ENCODE measurements around the gene NFE2L2.

NFE2L2 gene

DNA sequence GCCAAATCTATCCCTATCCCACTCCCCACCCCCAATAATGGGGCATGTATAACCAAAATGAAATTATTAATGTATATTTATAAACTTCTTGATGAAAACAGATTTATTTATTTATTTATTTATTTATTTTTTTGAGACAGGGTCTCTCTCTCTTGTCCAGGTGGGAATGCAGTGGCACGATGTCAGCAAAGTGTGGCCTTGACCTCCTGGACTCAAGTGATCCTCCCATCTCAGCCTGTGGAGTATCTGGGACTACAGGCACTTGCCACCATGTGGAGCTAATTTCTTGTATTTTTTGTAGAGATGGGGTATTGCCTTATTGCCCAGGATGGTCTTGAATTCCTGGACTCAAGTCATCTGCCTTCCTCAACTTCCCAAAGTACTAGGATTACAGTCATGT is 79.9 kb downstream of the NFE2L2 start:
- TF ChIP-seq EZH2 (IDR thresholded peaks at IDR 0.05; ENCODE audit: borderline replicate concordance, low read length): no peak
- TF ChIP-seq, protein P1, sequence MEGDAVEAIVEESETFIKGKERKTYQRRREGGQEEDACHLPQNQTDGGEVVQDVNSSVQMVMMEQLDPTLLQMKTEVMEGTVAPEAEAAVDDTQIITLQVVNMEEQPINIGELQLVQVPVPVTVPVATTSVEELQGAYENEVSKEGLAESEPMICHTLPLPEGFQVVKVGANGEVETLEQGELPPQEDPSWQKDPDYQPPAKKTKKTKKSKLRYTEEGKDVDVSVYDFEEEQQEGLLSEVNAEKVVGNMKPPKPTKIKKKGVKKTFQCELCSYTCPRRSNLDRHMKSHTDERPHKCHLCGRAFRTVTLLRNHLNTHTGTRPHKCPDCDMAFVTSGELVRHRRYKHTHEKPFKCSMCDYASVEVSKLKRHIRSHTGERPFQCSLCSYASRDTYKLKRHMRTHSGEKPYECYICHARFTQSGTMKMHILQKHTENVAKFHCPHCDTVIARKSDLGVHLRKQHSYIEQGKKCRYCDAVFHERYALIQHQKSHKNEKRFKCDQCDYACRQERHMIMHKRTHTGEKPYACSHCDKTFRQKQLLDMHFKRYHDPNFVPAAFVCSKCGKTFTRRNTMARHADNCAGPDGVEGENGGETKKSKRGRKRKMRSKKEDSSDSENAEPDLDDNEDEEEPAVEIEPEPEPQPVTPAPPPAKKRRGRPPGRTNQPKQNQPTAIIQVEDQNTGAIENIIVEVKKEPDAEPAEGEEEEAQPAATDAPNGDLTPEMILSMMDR (IDR thresholded peaks at IDR 0.05; ENCODE audit: low read length): no peak
- H4K20me1 ChIP-seq (ENCODE audit: insufficient read depth, low read length): no peaks in the 10 kb centered on the region

DNA sequence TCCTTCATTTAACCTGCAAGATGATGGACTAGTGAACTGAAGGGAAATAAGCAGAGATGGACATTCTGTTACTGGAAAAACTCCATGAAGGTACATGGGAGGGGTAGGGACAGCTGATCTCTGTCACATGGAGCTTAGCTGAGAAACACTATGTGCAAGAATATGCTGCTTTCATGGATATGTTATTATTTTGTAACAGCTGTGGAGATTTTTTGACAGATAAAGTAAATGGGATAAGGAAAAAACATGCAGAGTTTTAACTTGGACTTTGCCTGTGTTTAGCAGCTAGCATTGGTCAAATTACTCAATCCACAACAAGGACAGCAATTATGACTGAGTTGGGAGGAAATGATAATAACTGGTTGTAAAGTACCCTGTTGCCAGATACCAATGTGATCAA is 80.7 kb downstream of the NFE2L2 start:
- Histone ChIP-seq H3K4me3 (ENCODE audit: low read depth, low read length, poor library complexity, severe bottlenecking) (no peak overlapping the region), H3K27ac (ENCODE audit: low read depth, low read length, poor library complexity, severe bottlenecking) (no peak overlapping the region), H2AFZ (ENCODE audit: low read length) (no peak overlapping the region), H4K20me1 (ENCODE audit: insufficient read depth, low read length) (no peaks in the 10 kb centered on the region), H3K4me2 (ENCODE audit: low read length) (no peak overlapping the region), H3K9me3 (ENCODE audit: low read length) (no peaks in the 10 kb centered on the region), H3K9me2 (ENCODE audit: low read depth, low read length) (no peaks in the 10 kb centered on the region), H3K9ac (ENCODE audit: low read length) (no peak overlapping the region), H3F3A (ENCODE audit: insufficient read depth, low read length) (no peaks in the 10 kb centered on the region), H3K79me2 (ENCODE audit: insufficient read depth, low read length) (no peaks in the 10 kb centered on the region), H3K36me3 (ENCODE audit: insufficient read depth, low read length) (no peaks in the 10 kb centered on the region), H3K4me1 (ENCODE audit: insufficient read depth, low read length, severe bottlenecking) (no peaks in the 10 kb centered on the region), H3K27me3 (ENCODE audit: insufficient read depth, low read length) (no peaks in the 10 kb centered on the region)
- TF ChIP-seq, protein P1 (IDR thresholded peaks at IDR 0.05; ENCODE audit: low read length): no peak
- no peak for TF ChIP-seq EZH2 (IDR thresholded peaks at IDR 0.05; ENCODE audit: borderline replicate concordance, low read length)

More for the DNA sequence above, 79.9 kb downstream of the NFE2L2 start:
- Histone ChIP-seq H3K4me3 (ENCODE audit: low read depth, low read length, poor library complexity, severe bottlenecking) (no peak overlapping the region), H2AFZ (ENCODE audit: low read length) (no peak overlapping the region), H3K4me2 (ENCODE audit: low read length) (no peak overlapping the region), H3K9me2 (ENCODE audit: low read depth, low read length) (no peaks in the 10 kb centered on the region), H3K4me1 (ENCODE audit: insufficient read depth, low read length, severe bottlenecking) (no peaks in the 10 kb centered on the region), H3K9ac (ENCODE audit: low read length) (no peak overlapping the region), H3K36me3 (ENCODE audit: insufficient read depth, low read length) (no peaks in the 10 kb centered on the region), H3K27me3 (ENCODE audit: insufficient read depth, low read length) (no peaks in the 10 kb centered on the region), H3F3A (ENCODE audit: insufficient read depth, low read length) (no peaks in the 10 kb centered on the region), H3K79me2 (ENCODE audit: insufficient read depth, low read length) (no peaks in the 10 kb centered on the region), H3K9me3 (ENCODE audit: low read length) (no peaks in the 10 kb centered on the region), H3K27ac (ENCODE audit: low read depth, low read length, poor library complexity, severe bottlenecking) (no peak overlapping the region)

Data from OCI-LY1 (cell line).